Prostate gland (tissue), 2 donors: Measurements from ENCODE around the gene NLGN4Y. TPM values are rescaled to one million over a fixed set of nuclear protein-coding genes. Genes with fewer than 3 reads are reported as not detected.

Source experiments
- DNase-seq: peaks from one replicate; pipeline ENCODE4 v3.0.0-alpha.2; 2019; ENCODE audit warnings: low spot score
- H3K27ac ChIP-seq, 2 donors: fragments of 200-600 bp; sonication (generic); 2 replicates each; pipeline ENCODE4 v1.5.1; 2017 to 2019
- H3K27me3 ChIP-seq: fragments of 200-600 bp; sonication (generic); replicated peaks from 2 replicates; pipeline ENCODE4 v1.5.1; 2019; ENCODE audit not compliant: insufficient read depth
- H3K36me3 ChIP-seq, 2 donors: fragments of 200-600 bp; sonication (generic); 1 replicate in 1 of 2; 2 replicates in 1 of 2; pipeline versions ENCODE4 v1.5.1 to v1.8.1; 2017 to 2019
- H3K4me1 ChIP-seq: fragments of 200-600 bp; sonication (generic); replicated peaks from 2 replicates; pipeline ENCODE4 v1.5.1; 2019
- H3K4me3 ChIP-seq, 2 donors: fragments of 200-600 bp; sonication (generic); 2 replicates each; pipeline ENCODE4 v1.5.1; 2017 to 2019
- H3K9me3 ChIP-seq: fragments of 200-600 bp; sonication (generic); 2 replicates; pipeline ENCODE4 v1.5.1; 2017
- POLR2A ChIP-seq: fragments of 450-650 bp; IDR thresholded peaks from one replicate; pipeline ENCODE4 v1.6.1; 2016; ENCODE audit warnings: antibody characterized with exemption, mild to moderate bottlenecking
- POLR2AphosphoS5 ChIP-seq: sonication (generic); formaldehyde crosslinking; IDR thresholded peaks from one replicate; pipeline ENCODE4 v1.6.1; 2017; ENCODE audit warnings: antibody characterized with exemption
- WGBS: methylation state at CpG from one replicate; pipeline ENCODE4 v1.1.5; 2018; 5-methylcytosine and 5-hydroxymethylcytosine counted together
- intact Hi-C: fragments of 100-400 bp; cut with DNase I; formaldehyde crosslinking; loops from one replicate; pipeline ENCODE4 v1.14.2; 2022
- total RNA-seq, 2 donors: library from RNA; depleted of rRNA; stranded (reverse); fragments of >200 nt; gene quantifications; one replicate each; pipeline ENCODE4 v1.1.0, GENCODE V29; 2016
- TF ChIP-seq, protein P1 (sequence below), 4 experiments: fragments of 200-600 bp in 2 of 4; fragments of 450-650 bp in 2 of 4; sonication (generic) in 2 of 4; IDR thresholded peaks; 1 replicate in 3 of 4; 2 replicates in 1 of 4; pipeline ENCODE4 v1.5.1; 2016 to 2019; ENCODE audit warnings: antibody characterized with exemption in 4 of 4, mild to moderate bottlenecking in 2 of 4, moderate library complexity in 2 of 4

Gene NLGN4Y
- total RNA-seq, 2 donors from 2014 or later: 22.4 to 24.4 TPM

DNA sequence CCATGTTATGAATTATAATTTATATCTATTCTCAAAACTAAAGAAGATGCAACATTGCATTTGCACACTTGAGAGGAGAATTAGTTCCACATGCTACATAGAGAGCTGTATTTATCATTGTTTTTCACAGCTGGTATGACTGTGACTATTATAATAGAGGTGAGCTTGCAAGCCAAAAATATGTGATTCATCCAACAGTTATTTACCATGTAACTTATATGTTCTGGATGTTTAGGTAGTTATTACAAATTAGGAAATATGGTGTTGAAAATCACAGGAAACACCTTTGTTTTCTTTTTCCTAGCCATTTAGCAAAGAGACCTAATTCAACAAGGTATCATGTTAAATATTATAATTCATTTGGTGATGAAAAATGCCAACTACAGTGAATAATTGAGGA, 183.8 kb downstream of the NLGN4Y start:
- Histone ChIP-seq H3K27me3 (no peaks in the 10 kb centered on the region), H3K4me3 (no peak overlapping the region), H3K4me1 (no peaks in the 10 kb centered on the region), H3K9me3 (no peaks in the 10 kb centered on the region), H3K27ac (no peak overlapping the region), H3K36me3 (no peaks in the 10 kb centered on the region)
- intact Hi-C loops: no loop called here
- DNase-seq: no peak
- no peak for TF ChIP-seq POLR2AphosphoS5
- no peak for TF ChIP-seq POLR2A
- TF ChIP-seq, protein P1, sequence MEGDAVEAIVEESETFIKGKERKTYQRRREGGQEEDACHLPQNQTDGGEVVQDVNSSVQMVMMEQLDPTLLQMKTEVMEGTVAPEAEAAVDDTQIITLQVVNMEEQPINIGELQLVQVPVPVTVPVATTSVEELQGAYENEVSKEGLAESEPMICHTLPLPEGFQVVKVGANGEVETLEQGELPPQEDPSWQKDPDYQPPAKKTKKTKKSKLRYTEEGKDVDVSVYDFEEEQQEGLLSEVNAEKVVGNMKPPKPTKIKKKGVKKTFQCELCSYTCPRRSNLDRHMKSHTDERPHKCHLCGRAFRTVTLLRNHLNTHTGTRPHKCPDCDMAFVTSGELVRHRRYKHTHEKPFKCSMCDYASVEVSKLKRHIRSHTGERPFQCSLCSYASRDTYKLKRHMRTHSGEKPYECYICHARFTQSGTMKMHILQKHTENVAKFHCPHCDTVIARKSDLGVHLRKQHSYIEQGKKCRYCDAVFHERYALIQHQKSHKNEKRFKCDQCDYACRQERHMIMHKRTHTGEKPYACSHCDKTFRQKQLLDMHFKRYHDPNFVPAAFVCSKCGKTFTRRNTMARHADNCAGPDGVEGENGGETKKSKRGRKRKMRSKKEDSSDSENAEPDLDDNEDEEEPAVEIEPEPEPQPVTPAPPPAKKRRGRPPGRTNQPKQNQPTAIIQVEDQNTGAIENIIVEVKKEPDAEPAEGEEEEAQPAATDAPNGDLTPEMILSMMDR (IDR thresholded peaks at IDR 0.05): no peak

GRCh38 chrY:14741596-14741995, 217.3 kb downstream of the NLGN4Y start:
- DNase-seq: no peak
- Histone ChIP-seq H3K27ac (no peak overlapping the region), H3K27me3 (no peaks in the 10 kb centered on the region), H3K9me3 (no peaks in the 10 kb centered on the region), H3K36me3 (no peaks in the 10 kb centered on the region), H3K4me1 (no peaks in the 10 kb centered on the region), H3K4me3 (no peak overlapping the region)
- no peak for TF ChIP-seq POLR2A
- TF ChIP-seq POLR2AphosphoS5: no peak
- TF ChIP-seq, protein P1 (IDR thresholded peaks at IDR 0.05): no peak
- 83% methylated on average over 1 of the region's 1 CpG for WGBS
- intact Hi-C loops: no loop called here

GRCh38 chrY:14748329-14748728, 224.0 kb downstream of the NLGN4Y start:
- WGBS: 74% methylated on average over 4 of the region's 4 CpGs
- H3K36me3 ChIP-seq: no peaks in the 10 kb centered on the region
- H3K27ac ChIP-seq: no peak overlapping the region
- H3K27me3 ChIP-seq: no peaks in the 10 kb centered on the region
- DNase-seq: no peak
- no peaks in the 10 kb centered on the region for H3K4me1 ChIP-seq
- intact Hi-C loops: no loop called here
- H3K4me3 ChIP-seq: no peak overlapping the region
- TF ChIP-seq POLR2AphosphoS5 (no peak), POLR2A (no peak)
- TF ChIP-seq, protein P1 (IDR thresholded peaks at IDR 0.05): no peak
- H3K9me3 ChIP-seq: no peaks in the 10 kb centered on the region

GRCh38 chrY:14755571-14755970, 231.2 kb downstream of the NLGN4Y start:
- intact Hi-C loops: no loop called here
- Histone ChIP-seq H3K27me3 (no peaks in the 10 kb centered on the region), H3K36me3 (no peaks in the 10 kb centered on the region), H3K27ac (no peak overlapping the region), H3K4me3 (no peak overlapping the region), H3K4me1 (no peaks in the 10 kb centered on the region), H3K9me3 (no peaks in the 10 kb centered on the region)
- TF ChIP-seq, protein P1 (IDR thresholded peaks at IDR 0.05): no peak
- TF ChIP-seq POLR2A: no peak
- no peak for DNase-seq

DNA sequence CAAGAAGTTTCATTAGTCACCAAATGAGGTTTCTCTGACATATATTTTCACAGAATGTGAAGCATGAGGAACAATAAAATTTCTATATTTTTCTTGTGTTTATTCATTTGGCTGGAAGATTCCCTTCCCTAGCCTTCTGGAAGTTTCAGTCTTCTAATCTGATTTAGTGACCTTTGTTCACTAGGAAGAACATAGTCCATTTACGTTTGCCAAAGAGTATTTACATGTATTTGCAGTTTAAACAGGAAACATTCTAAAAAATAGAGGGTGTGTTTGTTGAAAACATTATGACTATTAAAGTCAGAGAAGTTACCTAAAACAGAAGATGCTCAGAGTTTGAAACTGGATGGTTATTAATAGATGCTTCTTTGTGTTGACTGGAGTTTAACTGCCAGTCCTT, 238.6 kb downstream of the NLGN4Y start:
- TF ChIP-seq POLR2AphosphoS5 (no peak), POLR2A (no peak)
- TF ChIP-seq, protein P1 (IDR thresholded peaks at IDR 0.05): no peak
- H3K4me3 ChIP-seq: no peak overlapping the region
- WGBS: 46% methylated on average over 1 of the region's 1 CpG
- H3K9me3 ChIP-seq: no peaks in the 10 kb centered on the region
- no peaks in the 10 kb centered on the region for H3K36me3 ChIP-seq
- H3K27ac ChIP-seq: no peak overlapping the region
- no peaks in the 10 kb centered on the region for H3K4me1 ChIP-seq
- H3K27me3 ChIP-seq: no peaks in the 10 kb centered on the region
- intact Hi-C loops: no loop called here
- DNase-seq: no peak
